Activated CD4-positive, alpha-beta T cell treated with anti-CD3 and anti-CD28 coated beads, Interleukin-10, Interleukin-2, amounts not matched to agents 100 ng/mL and 50 ng/mL, durations not matched to agents 16 hours and 8 hours (primary cell): ENCODE results near the gene SLC38A8.

ENCODE experiments used
- DNase-seq: peaks from one replicate; pipeline ENCODE4 v3.0.0-alpha.2; 2020

The SLC38A8 gene

DNA sequence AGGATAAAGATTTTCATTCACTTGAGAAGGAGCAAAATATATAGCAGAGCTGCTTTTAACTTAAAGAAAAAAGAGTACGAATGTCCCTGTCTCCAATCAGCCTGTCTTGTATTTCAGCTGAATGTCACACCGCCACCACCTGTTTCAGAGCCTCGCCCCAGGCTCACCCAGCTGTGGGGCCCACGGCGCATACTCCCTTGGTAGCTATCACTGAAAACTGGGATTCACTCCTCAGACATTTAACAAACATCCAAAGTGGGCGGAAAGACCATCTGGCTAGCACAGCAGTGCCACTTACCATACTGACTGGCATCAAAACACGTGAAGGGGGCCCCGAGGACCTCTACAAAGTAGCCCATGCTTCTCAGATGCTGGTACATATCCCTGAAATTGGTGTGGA lies 25.4 kb upstream of the SLC38A8 start:
- DNase-seq = no peak

GRCh38 chr16:84067640-84068039 lies 25.0 kb upstream of the SLC38A8 start:
- no peak for DNase-seq

GRCh38 chr16:84065536-84066132 lies 23.0 kb upstream of the SLC38A8 start:
- DNase-seq = peak; percentile 43

DNA sequence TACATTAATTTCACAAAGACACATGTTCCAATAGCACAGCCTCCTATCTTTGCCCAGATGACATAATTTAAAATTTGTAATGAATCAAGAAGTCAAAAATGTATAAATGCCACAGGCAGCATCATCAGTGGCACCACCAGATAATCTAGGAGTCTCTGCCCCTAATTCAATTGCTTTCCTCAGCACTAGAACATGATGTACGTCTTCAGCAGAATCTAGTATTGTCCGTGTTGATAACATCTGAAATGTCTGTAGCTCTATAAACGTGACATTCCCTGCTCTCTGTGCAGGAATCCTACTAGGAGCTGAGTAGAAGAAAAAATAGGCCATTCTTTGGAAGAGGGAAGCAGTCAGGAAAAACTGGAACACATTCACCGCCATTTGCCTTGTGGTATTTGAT lies 21.4 kb upstream of the SLC38A8 start:
- DNase-seq = no peak

GRCh38 chr16:84062734-84063640 lies 20.4 kb upstream of the SLC38A8 start:
- DNase-seq = peak; percentile 64

GRCh38 chr16:84061236-84061819 lies 18.7 kb upstream of the SLC38A8 start:
- no peak for DNase-seq

DNA sequence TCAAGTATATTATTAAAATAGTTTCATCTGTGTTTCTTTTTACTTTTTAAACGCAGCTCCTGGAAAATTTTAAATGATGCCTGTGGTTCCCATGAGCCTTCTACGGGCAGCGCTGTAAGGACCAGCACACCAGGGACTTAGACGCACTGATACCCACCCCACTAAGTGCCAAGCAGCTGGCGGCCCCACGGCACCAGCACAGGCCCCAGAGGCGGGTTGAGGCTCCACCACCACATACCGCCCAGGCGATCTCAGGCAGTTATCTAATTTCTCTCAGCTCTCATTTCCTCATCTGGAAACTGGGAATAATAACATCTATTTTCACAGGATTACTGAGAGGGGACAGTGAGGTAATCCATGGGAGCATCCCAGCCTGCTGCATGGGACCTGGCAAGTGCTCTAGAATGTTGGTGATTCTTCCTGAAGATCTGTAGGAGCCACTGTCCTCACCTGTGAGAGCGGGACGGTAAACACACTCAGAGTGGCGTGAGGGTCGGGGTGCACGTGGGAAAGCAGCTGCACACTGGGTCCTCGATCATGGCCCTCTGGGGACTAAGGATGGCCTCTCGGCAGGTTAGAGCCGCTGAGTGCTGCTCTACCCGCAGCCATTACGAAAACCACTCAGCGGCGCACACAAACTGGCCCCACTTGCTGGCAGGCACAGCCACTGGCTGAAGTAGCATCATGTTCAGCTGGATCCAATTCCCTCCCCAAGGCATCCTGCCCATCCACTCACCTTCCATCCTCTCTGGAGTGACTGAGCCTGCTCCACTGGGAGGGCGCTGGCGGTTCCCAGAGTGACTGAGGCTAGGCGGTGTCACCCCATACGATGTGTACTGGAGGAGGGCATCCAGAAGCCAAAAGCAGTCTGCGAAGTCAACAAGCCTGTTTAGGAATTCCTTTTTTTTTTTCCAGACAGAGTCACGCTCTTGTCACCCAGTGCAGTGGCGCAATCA lies 17.6 kb upstream of the SLC38A8 start:
- no peak for DNase-seq

GRCh38 chr16:84059111-84059510 lies 16.5 kb upstream of the SLC38A8 start:
- DNase-seq = no peak

DNA sequence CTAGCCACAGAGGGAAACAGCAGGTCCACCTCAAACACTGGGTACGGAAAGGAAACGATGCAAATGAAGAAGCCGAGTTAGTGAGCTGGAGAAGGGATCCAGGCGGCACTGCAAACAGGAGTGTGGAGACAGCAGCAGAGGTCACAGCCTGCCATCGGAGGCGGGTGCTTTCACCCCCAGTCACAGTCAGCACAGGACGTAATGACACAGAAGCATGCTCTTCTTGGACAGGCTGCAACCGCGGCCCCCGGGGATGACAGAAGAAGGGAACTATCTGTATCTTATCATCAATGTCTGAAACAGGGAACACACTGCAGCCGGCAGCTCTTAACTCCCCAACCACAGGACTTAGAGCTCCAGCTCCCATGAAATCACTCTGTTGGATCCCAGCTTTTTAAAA lies 16.1 kb upstream of the SLC38A8 start:
- no peak for DNase-seq

DNA sequence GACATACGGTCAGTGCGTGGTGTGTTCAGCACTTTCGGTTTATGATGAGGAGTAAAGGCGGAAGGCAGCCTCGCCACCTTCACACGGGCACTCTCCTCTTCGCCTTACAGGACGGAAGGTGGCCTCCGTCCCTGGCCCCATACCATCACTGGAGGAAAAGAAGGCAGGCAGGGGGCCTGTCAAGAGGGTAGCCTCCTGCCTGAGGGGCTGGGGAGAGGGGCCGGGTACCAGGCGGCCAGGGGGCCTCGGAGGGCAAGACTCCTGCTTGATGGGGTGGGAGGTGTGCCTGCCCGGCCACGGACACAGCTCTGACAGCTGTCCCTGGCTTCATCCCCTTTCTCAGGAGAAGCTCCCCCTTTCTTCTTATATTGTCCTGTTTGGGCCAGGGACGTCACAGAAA lies 15.6 kb upstream of the SLC38A8 start:
- no peak for DNase-seq

GRCh38 chr16:84056933-84057332 lies 14.3 kb upstream of the SLC38A8 start:
- DNase-seq = no peak

DNA sequence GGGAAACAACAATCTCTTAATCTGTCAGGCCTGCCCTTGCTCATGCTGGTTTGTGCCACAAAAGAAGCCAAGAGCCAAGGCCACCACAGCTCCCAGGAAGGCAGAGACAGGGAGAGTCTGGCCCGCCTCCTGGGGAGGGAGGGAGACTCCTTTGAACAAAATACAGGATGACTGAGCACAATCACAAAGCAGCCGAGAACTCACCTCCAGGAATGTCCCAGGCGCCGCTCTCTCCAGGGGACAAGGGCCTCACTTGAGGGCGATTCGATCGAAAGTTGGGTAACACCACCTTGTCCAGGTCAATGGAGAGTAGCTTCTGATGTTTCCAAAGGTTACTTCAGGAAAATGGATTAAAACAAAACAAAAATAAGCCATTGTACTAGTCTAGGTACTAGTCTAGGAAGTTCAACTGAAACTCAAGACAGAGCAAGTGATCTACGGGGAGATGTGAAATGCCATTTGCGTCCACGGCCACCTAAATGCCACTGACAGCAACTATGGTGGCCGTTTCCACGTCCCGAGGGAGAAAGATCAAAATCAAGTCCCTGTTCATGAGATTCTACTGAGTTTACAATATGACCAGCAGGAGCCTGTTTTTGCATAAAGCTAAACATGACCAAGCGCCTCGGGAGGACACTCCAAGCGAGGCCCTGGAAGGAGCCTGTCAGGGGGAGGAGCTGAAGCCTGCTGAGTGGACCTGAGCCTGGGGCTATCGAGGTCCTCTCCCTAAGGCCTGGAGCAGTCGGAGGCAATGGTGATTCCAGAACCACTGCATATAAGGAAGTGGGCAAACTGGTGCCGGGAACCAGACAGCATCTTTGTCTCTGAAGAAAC lies 13.4 kb upstream of the SLC38A8 start:
- DNase-seq = no peak

DNA sequence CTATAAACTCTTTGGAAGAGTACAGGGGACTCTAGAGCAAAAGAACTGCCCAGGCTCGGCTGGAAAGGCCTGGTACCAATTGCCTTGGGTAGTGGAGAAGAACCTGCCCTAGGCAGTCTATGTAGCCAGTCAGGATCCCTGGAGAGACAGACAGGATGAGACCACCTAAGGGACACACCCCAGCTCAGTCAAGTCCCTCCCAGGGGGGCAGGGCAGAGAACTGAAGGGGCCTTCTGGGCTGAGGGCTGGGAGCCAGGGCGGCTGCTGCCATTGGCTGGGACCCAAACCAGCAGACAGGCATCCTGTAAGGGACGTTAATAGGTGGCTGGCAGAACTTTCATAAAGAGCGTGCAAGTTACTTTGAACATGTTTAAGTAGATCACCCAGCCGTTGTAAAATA lies 12.8 kb upstream of the SLC38A8 start:
- no peak for DNase-seq

DNA sequence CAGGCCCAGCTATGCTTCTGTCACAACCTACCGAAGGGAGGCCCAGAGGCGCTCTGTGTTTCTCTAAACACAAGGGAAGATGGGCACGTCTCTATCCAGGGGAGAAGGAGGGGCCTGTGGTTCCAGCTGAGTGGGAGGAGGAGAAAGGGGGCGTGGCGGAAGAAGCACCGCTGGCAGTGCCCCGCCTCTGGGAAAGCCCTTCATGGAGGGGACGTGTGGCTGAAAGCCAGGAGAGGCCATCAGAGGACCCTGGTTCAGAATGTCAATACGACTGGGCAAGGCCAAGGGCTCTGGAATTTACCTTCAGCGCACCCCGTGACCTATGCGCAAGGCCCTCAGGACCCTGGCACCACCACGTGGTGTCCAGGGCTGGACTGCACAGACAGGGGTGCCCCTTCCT lies 12.3 kb upstream of the SLC38A8 start:
- no peak for DNase-seq

DNA sequence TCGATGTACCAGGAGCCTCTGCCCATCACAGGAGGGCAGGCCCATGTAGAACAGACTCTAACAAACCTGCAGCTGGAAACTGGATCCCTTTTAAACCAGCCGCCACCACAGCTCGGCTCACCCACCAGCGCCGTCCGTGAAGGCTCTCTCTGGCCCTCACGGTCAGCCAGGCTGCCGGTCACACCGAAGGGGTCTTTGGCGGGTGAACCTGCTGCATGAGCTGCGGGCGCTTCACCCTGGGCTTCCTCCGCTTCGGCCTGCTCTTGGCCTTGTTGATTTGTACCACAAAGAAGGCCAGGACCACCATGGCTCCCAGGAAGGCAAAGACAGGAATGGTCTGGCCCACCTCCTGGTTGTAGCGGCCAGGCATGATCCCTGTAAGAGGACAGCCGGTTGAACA lies 11.7 kb upstream of the SLC38A8 start:
- DNase-seq = no peak

DNA sequence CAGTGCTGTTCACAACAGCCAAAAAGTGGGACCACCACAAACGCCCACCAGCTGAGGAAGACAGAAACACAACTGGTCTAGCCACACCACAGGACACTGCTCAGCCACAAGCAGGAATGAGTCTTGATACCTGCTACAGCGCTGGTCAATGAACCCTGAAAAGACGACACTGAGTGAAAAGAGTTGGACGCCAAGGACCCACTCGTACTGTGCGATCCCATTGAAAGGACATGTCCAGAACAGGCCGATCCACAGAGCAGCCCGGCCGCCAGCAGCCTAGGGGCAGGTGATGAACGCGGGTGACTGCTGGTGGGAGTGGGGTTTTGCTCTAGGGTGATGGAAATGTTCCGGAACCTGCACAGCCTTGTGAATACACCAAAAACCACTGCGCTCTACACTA lies 10.6 kb upstream of the SLC38A8 start:
- DNase-seq = no peak

- DNase-seq = no peak
Observed at GRCh38 chr16:84052071-84052622, 9.6 kb upstream of the SLC38A8 start.

DNA sequence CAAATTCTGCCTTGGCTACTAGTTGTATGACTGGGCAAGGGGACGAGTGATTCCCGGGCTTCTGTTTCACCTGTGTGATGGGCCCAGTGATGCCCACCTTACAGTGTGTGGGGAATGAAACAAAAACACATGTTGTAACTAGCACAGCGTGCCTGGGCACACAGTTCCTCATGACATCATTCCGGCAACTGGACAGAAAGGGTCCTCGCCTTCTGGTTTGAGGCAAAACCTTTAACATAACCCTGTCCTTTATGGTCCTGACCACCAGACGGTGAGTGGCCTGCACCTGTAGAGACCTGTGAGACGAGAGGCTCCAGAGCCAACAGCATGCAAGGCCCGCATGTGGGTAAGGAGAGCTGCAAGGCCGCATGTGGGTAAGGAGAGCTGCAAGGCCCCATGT lies 7.7 kb upstream of the SLC38A8 start:
- no peak for DNase-seq

- DNase-seq = no peak
Observed at GRCh38 chr16:84049403-84050060, 6.9 kb upstream of the SLC38A8 start.

DNA sequence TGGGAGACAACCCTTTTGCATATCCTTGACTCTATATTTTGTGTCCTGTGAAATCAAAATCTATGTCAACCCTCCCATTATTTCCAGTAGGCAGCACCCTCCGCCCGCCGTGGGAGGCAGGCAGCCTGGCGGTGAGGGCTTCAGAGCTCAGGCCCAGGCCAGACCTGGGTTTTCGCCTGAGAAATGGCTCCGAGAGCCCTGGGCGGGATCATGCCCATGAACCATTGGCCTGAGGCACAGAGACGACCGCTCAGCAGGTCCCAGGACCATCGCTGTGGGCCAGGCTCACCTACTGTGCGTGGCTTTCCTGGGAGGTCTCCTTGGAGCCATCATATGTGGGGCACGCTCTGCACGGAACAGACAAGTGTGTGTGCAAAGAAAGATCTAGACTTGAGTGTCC lies 6.3 kb upstream of the SLC38A8 start:
- no peak for DNase-seq

DNA sequence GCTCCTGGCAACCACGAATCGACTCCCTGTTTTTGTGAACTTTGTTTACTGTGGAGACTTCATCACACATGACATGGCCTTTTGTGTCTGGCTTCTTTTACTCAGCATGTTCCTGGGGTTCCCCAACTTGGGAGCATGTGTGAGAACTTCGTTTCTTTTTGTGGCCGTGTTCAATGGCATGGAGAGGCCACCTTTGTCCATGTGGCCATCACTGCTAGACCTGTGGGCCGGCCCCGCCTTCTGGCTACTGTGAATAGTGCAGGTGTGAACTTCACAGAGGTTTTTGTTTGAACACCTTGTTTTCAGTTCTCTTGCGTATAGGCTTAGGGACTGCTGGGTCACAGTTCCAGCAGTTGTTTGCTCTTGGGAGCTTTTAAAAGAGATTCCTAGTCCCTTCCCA lies 5.7 kb upstream of the SLC38A8 start:
- DNase-seq = no peak
